Measurements from ENCODE around the gene C1QTNF8.

- TF ChIP-seq CTCF (IDR thresholded peaks at IDR 0.05) (no peak), TP53 (CRISPR knock-in tag; IDR thresholded peaks at IDR 0.05) (no peak), JUN (IDR thresholded peaks at IDR 0.05) (no peak), CHD2 (IDR thresholded peaks at IDR 0.05; ENCODE audit: low read length, partially characterized antibody) (no peak), ZSCAN20 (CRISPR knock-in tag; IDR thresholded peaks at IDR 0.05) (no peak), ESRRA (IDR thresholded peaks at IDR 0.05; ENCODE audit: borderline replicate concordance, low read length) (no peak)
- TF ChIP-seq, protein P1, sequence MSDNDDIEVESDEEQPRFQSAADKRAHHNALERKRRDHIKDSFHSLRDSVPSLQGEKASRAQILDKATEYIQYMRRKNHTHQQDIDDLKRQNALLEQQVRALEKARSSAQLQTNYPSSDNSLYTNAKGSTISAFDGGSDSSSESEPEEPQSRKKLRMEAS (IDR thresholded peaks at IDR 0.05), result no peak
These were observed 21.7 kb downstream of the C1QTNF8 start for GRCh38 chr16:1074379-1074649.

Measured in A549 (cell line).